Fibroblast of mammary gland (primary cell): Measurements from ENCODE around the gene NOXA1.

Experiments
- DNase-seq: peaks from one replicate; pipeline ENCODE4 v3.0.0-alpha.2; 2010; ENCODE audit warnings: low read depth
- H3K4me3 ChIP-seq: 2 replicates; pipeline ENCODE4 v1.5.1; 2011; ENCODE audit warnings: low read depth, mild to moderate bottlenecking, low read length, moderate library complexity; ENCODE audit not compliant: control insufficient read depth
- CTCF ChIP-seq: conservative IDR thresholded peaks from 2 replicates; pipeline ENCODE4 v1.5.1; 2011; ENCODE audit warnings: low read depth, low read length, inconsistent platforms; ENCODE audit not compliant: control insufficient read depth, insufficient read depth

The NOXA1 gene

GRCh38 chr9:137389428-137389746, 33.8 kb upstream of the NOXA1 start:
- no peak for DNase-seq
- TF ChIP-seq CTCF, result no peak
- H3K4me3 ChIP-seq, result no peak overlapping the region

- no peak for DNase-seq
- H3K4me3 ChIP-seq, result no peak overlapping the region
These were observed 32.4 kb upstream of the NOXA1 start for GRCh38 chr9:137390553-137391410.

GRCh38 chr9:137391411-137391754, 31.8 kb upstream of the NOXA1 start:
- H3K4me3 ChIP-seq, result no peak overlapping the region
- TF ChIP-seq CTCF, result no peak
- no peak for DNase-seq

More at GRCh38 chr9:137390553-137391410, 32.4 kb upstream of the NOXA1 start:
- TF ChIP-seq CTCF, result no peak

GRCh38 chr9:137392232-137393007, 30.8 kb upstream of the NOXA1 start:
- TF ChIP-seq CTCF, result no peak
- H3K4me3 ChIP-seq, result no peak overlapping the region
- DNase-seq, result no peak

GRCh38 chr9:137393176-137394150, 29.7 kb upstream of the NOXA1 start:
- no peak for DNase-seq
- no peak overlapping the region for H3K4me3 ChIP-seq
- TF ChIP-seq CTCF, result no peak
